OCI-LY7 (cell line): Measurements from ENCODE around the gene KXD1. TPM values are rescaled to one million over a fixed set of nuclear protein-coding genes. Genes with fewer than 3 reads are reported as not detected.

ENCODE experiments used
- BruUV-seq: library from RNA; stranded (reverse); fragments of 400-500 nt; replicated peaks from 2 replicates; lab custom pipeline; 2021; lab: Mats Ljungman, UMichigan
- CTCF ChIA-PET: fragments of 300-600 bp; sonication (Branson Sonifier 250); formaldehyde crosslinking; loops from one replicate; lab custom pipeline; 2022; ENCODE audit warnings: antibody characterized with exemption; ENCODE audit not compliant: unreplicated experiment; lab: Charles Lee
- POLR2A ChIA-PET: fragments of 300-600 bp; sonication (Branson Sonifier 250); formaldehyde crosslinking; loops from one replicate; lab custom pipeline; 2022; ENCODE audit warnings: antibody characterized with exemption; lab: Charles Lee
- DNase-seq: peaks from one replicate; pipeline ENCODE4 v3.0.0-alpha.2; 2015; ENCODE audit warnings: low spot score
- H2AFZ ChIP-seq: fragments of 200-600 bp; sonication (generic), shearing (Covaris generic); 2 replicates; pipeline ENCODE4 v1.6.1; 2014; ENCODE audit warnings: mild to moderate bottlenecking, antibody characterized with exemption, low read length, moderate library complexity
- H3K27ac ChIP-seq: fragments of 200-600 bp; sonication (generic); 2 replicates; pipeline ENCODE4 v1.5.1; 2014; ENCODE audit warnings: mixed run types, low read depth, mild to moderate bottlenecking, moderate library complexity, low read length, inconsistent platforms; ENCODE audit not compliant: poor library complexity, severe bottlenecking
- H3K36me3 ChIP-seq: fragments of 200-600 bp; sonication (generic); 2 replicates; pipeline ENCODE4 v1.6.1; 2014; ENCODE audit warnings: mild to moderate bottlenecking, antibody characterized with exemption, low read length, moderate library complexity, mixed read lengths; ENCODE audit not compliant: insufficient read depth
- H3K4me1 ChIP-seq: fragments of 200-600 bp; sonication (generic); 2 replicates; pipeline ENCODE4 v1.5.1; 2014; ENCODE audit warnings: mild to moderate bottlenecking, low read length; ENCODE audit not compliant: insufficient read depth, poor library complexity, severe bottlenecking
- H3K4me2 ChIP-seq: fragments of 200-600 bp; sonication (generic); 2 replicates; pipeline ENCODE4 v1.6.1; 2014; ENCODE audit warnings: mild to moderate bottlenecking, low read length
- H3K4me3 ChIP-seq: fragments of 200-600 bp; sonication (generic); 2 replicates; pipeline ENCODE4 v1.5.1; 2014; ENCODE audit warnings: mild to moderate bottlenecking, low read depth, low read length; ENCODE audit not compliant: poor library complexity, severe bottlenecking
- H3K79me2 ChIP-seq: fragments of 200-600 bp; sonication (generic); 2 replicates; pipeline ENCODE4 v1.6.1; 2016; ENCODE audit warnings: low read depth, mild to moderate bottlenecking, low read length, moderate library complexity, mixed read lengths; ENCODE audit not compliant: insufficient read depth
- H3K9me2 ChIP-seq: fragments of 200-600 bp; sonication (generic); 2 replicates; pipeline ENCODE4 v1.6.1; 2016; ENCODE audit warnings: mild to moderate bottlenecking, low read length, mixed read lengths; ENCODE audit not compliant: insufficient read depth
- H3K9me3 ChIP-seq: fragments of 200-600 bp; sonication (generic); 2 replicates; pipeline ENCODE4 v1.6.1; 2014; ENCODE audit warnings: mild to moderate bottlenecking, mixed run types, low read length, mixed read lengths
- H4K20me1 ChIP-seq: fragments of 200-600 bp; sonication (generic); 2 replicates; pipeline ENCODE4 v1.6.1; 2014; ENCODE audit warnings: mild to moderate bottlenecking, antibody characterized with exemption, low read length, moderate library complexity, mixed read lengths; ENCODE audit not compliant: insufficient read depth
- EZH2phosphoT487 ChIP-seq: fragments of 200-600 bp; sonication (generic); IDR thresholded peaks from 2 replicates; pipeline ENCODE4 v1.6.1; 2018; ENCODE audit warnings: low read depth, borderline replicate concordance, mild to moderate bottlenecking, mixed run types, antibody characterized with exemption, low read length, moderate library complexity, mixed read lengths
- intact Hi-C: fragments of 100-400 bp; cut with micrococcal nuclease; formaldehyde crosslinking; loops from one replicate; pipeline ENCODE4 v1.10.0; 2022; ENCODE audit not compliant: unreplicated experiment
- total RNA-seq, 2 experiments: library from RNA; depleted of rRNA in 1 of 2; stranded (reverse); fragments of >200 nt in 1 of 2; shearing (Covaris generic) in 1 of 2; gene quantifications; 2 replicates each; pipeline ENCODE4 v1.2.3, GENCODE V29; 2014 to 2022
- TF ChIP-seq, protein P1 (sequence below): fragments of 200-600 bp; sonication (generic); conservative IDR thresholded peaks from 2 replicates; pipeline ENCODE4 v1.5.1; 2014; ENCODE audit warnings: mild to moderate bottlenecking, antibody characterized with exemption, low read length, moderate library complexity, mixed read lengths

The KXD1 gene
- total RNA-seq, 2 experiments from 2014 or later, result 96.7 to 99.8 TPM

DNA sequence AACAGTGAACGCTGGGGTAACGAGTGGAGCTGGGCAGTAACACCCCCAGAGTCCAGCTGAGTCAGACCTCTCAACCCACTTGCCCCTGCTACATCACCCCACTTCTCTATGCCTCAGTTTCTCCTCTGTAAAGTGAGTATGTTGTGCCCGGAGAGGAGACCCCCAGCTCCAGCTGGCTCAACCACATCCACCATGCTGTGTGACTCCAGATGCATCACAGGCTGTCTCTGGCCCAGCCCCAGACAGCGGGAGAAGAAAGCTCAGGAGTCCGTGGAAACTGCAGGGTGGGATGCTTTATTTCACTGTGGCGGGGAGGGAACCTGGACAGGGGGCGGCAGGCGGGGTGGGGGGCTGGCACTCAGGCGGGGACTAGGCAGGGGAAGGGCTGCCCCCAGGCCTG is 26.2 kb upstream of the KXD1 start:
- H3K4me2 ChIP-seq, result no peak overlapping the region
- no peak overlapping the region for H3K4me3 ChIP-seq
- no peaks in the 10 kb centered on the region for H4K20me1 ChIP-seq
- H3K79me2 ChIP-seq, result no peaks in the 10 kb centered on the region
- no peaks in the 10 kb centered on the region for H3K9me2 ChIP-seq
- no peaks in the 10 kb centered on the region for H3K9me3 ChIP-seq
- intact Hi-C loops, result no loop called here
- POLR2A ChIA-PET, result interaction anchor here (1.0 kb wide), 1 partner anchor 13 kb away, joined by 3 read pairs; no protein-coding TSS in a partner anchor
- DNase-seq, result no peak
- H3K4me1 ChIP-seq, result no peaks in the 10 kb centered on the region
- CTCF ChIA-PET, result interaction anchor here (0.6 kb wide), 1 partner anchor 11 kb away, joined by 3 read pairs; no protein-coding TSS in a partner anchor
- no peak overlapping the region for H3K27ac ChIP-seq
- H2AFZ ChIP-seq, result no peak overlapping the region
- TF ChIP-seq, protein P1, sequence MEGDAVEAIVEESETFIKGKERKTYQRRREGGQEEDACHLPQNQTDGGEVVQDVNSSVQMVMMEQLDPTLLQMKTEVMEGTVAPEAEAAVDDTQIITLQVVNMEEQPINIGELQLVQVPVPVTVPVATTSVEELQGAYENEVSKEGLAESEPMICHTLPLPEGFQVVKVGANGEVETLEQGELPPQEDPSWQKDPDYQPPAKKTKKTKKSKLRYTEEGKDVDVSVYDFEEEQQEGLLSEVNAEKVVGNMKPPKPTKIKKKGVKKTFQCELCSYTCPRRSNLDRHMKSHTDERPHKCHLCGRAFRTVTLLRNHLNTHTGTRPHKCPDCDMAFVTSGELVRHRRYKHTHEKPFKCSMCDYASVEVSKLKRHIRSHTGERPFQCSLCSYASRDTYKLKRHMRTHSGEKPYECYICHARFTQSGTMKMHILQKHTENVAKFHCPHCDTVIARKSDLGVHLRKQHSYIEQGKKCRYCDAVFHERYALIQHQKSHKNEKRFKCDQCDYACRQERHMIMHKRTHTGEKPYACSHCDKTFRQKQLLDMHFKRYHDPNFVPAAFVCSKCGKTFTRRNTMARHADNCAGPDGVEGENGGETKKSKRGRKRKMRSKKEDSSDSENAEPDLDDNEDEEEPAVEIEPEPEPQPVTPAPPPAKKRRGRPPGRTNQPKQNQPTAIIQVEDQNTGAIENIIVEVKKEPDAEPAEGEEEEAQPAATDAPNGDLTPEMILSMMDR, result no peak
- no peak for TF ChIP-seq EZH2phosphoT487
- peaks cover 26% of the 10 kb centered on the region for H3K36me3 ChIP-seq
- BruUV-seq, result no TSS peak

DNA sequence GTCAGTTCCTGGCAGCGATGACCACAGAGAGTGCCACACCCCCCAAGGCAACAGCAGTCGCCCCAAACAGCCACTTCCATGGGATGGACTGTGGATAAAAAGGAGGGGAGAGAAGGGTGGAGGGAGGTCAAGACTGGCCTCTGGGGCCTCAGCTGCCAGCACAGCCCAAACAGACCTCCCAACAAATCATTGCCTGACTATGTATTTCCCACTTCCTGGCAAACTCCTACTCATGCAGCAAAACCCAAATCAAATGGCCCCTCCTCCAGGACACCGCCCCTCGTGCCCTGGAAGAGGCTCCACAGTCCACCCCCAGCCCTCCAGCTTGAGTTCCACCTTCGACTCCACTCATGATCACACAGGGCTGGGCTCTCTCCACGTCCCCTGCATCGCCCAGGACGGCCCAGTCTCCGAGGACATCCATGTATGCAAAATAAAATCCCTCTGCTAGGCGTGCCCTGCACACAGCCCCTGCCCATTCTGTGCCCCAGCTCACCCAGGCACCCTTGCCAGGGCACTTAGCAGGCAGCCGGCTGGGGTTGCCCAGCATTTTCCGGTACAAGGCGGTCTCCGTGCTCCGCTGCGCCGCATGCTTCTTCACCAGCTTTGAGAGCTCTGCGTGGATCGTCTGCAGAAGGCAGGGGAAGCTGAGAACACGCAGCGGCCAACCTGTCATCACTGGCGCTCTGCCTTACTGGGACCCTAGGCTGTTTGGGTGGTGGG is 25.3 kb upstream of the KXD1 start:
- ChIA-PET POLR2A (interaction anchor here (0.7 to 1.0 kb wide), 2 partner anchors 10 to 12 kb away, joined by 3 read pairs; no protein-coding TSS in a partner anchor), CTCF (no interaction called here)
- Histone ChIP-seq H3K79me2 (no peaks in the 10 kb centered on the region), H3K4me2 (no peak overlapping the region), H4K20me1 (no peaks in the 10 kb centered on the region), H3K9me3 (no peaks in the 10 kb centered on the region), H2AFZ (no peak overlapping the region), H3K4me1 (no peaks in the 10 kb centered on the region), H3K9me2 (no peaks in the 10 kb centered on the region), H3K27ac (no peak overlapping the region), H3K4me3 (no peak overlapping the region), H3K36me3 (peaks cover 33% of the 10 kb centered on the region)
- no TSS peak for BruUV-seq
- intact Hi-C loops, result no loop called here
- TF ChIP-seq EZH2phosphoT487, result no peak
- TF ChIP-seq, protein P1, result no peak
- no peak for DNase-seq

DNA sequence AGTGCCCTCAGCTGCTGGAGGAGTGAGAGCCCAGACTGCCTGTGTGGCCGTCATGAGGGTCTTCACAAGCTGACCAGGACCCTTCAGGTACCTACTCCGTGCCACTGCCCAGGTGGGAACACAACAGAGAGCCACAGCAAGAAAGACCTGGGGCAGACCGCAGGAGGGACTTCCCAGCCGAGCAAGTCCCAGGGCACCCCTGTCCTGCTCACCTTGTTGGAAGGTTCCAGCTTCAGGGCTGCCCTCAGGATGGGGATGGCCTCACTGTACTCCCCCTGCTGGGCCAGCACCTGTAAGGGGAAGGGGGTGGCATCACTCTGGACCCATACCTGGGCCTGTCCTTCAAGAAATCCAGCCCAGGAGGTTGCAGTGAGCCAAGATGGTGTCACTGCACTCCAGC is 24.6 kb upstream of the KXD1 start:
- no peak overlapping the region for H3K4me2 ChIP-seq
- no peak for DNase-seq
- H3K36me3 ChIP-seq, result peaks cover 41% of the 10 kb centered on the region
- ChIA-PET POLR2A (no interaction called here), CTCF (no interaction called here)
- H3K79me2 ChIP-seq, result no peaks in the 10 kb centered on the region
- H3K9me2 ChIP-seq, result no peaks in the 10 kb centered on the region
- no peaks in the 10 kb centered on the region for H3K4me1 ChIP-seq
- no peaks in the 10 kb centered on the region for H3K9me3 ChIP-seq
- H3K27ac ChIP-seq, result no peak overlapping the region
- intact Hi-C loops, result no loop called here
- no peaks in the 10 kb centered on the region for H4K20me1 ChIP-seq
- BruUV-seq, result no TSS peak
- no peak for TF ChIP-seq EZH2phosphoT487
- TF ChIP-seq, protein P1, result no peak
- H2AFZ ChIP-seq, result no peak overlapping the region
- H3K4me3 ChIP-seq, result no peak overlapping the region
